Ovary (tissue), 9 donors: ENCODE measurements around the gene MAPK13. TPM values are rescaled to one million over a fixed set of nuclear protein-coding genes. Genes with fewer than 3 reads are reported as not detected.

Experiments
- DNase-seq, 5 donors: peaks; one replicate each; pipeline ENCODE4 v3.0.0-alpha.2; 2019 to 2020
- H3K27ac ChIP-seq, 2 donors: fragments of 200-600 bp; one replicate each; pipeline versions ENCODE4 v1.5.1 to v1.8.0; 2019 to 2022
- H3K27me3 ChIP-seq: fragments of 200-600 bp; one replicate; pipeline ENCODE4 v1.8.0; 2022
- H3K36me3 ChIP-seq: fragments of 200-600 bp; sonication (generic); one replicate; pipeline ENCODE4 v1.5.1; 2019
- H3K4me1 ChIP-seq: one replicate; pipeline ENCODE4 v1.8.1; 2013; ENCODE audit warnings: mild to moderate bottlenecking, moderate library complexity; ENCODE audit not compliant: insufficient read depth
- H3K4me3 ChIP-seq: fragments of 200-600 bp; sonication (generic); one replicate; pipeline ENCODE4 v1.5.1; 2017
- H3K9me3 ChIP-seq, 2 donors: fragments of 200-600 bp in 1 of 2; sonication (generic) in 1 of 2; one replicate each; pipeline versions ENCODE4 v1.5.1 to v1.8.1; 2013 to 2019; ENCODE audit warnings: mild to moderate bottlenecking in 1 of 2, moderate library complexity in 1 of 2
- EP300 ChIP-seq: sonication (generic); formaldehyde crosslinking; IDR thresholded peaks from one replicate; pipeline ENCODE4 v1.6.1; 2017; ENCODE audit warnings: antibody characterized with exemption
- POLR2A ChIP-seq: fragments of 450-650 bp; IDR thresholded peaks from one replicate; pipeline ENCODE4 v1.6.1; 2017; ENCODE audit warnings: antibody characterized with exemption, mild to moderate bottlenecking, moderate library complexity
- WGBS, 3 donors: extraction: QIAGEN DNeasy Blood & Tissue Kit in 1 of 3; methylation state at CpG; one replicate each; pipeline versions ENCODE4 v1.1.5 to v1.1.7; 2013 to 2017; 5-methylcytosine and 5-hydroxymethylcytosine counted together
- intact Hi-C, 4 donors: fragments of 100-400 bp; cut with DNase I; formaldehyde crosslinking; loops; one replicate each; pipeline versions ENCODE4 v1.11.0 to v1.15.1; 2022 to 2023
- polyA plus RNA-seq, 2 donors: library from polyadenylated mRNA; stranded (reverse); fragments of 200-250 nt in 1 of 2; fragments of 350-450 nt in 1 of 2; fragmentation: Illumina TruSeq in 1 of 2; extraction: RNeasy Lipid Tissue Mini Kit (QIAGEN cat#74804) in 1 of 2; gene quantifications; one replicate each; pipeline ENCODE4 v1.2.3, GENCODE V29; 2013 to 2014
- total RNA-seq, 7 donors: library from RNA; depleted of rRNA in 2 of 7; stranded (reverse); fragments of >200 nt in 2 of 7; fragmentation: NEBNext Ultra II Directional in 3 of 7; extraction: Animal tissue kit (Norgen Biotek cat#: 25700) in 3 of 7; gene quantifications; one replicate each; pipeline versions ENCODE4 v1.1.0 to v1.2.4, GENCODE V29; 2016 to 2023
- TF ChIP-seq, protein P1 (sequence below), 3 donors: fragments of 450-650 bp in 2 of 3; fragments of 200-600 bp in 1 of 3; IDR thresholded peaks; one replicate each; pipeline versions ENCODE4 v1.5.1 to v1.8.0; 2016 to 2022; ENCODE audit warnings: antibody characterized with exemption in 3 of 3, mild to moderate bottlenecking in 1 of 3
- donor health status: DM: no; HTN: no; CAD: no; lungs with moderate emphysema.
- donor health status: DM: no; HTN: no; CAD: no.
- donor health status: Bipolar disorder and iron deficiency.
- donor health status: DM: yes; HTN: yes; CAD: no.
- donor health status: DM: no; HTN: no; CAD: no.
- donor health status: DM: yes; HTN: yes; CAD: no.

Gene MAPK13
- total and polyA plus RNA-seq, 9 donors, result 3.3 to 15.6 (median 6.2) TPM

- Histone ChIP-seq H3K4me1 (no peaks in the 10 kb centered on the region), H3K27me3 (no peaks in the 10 kb centered on the region), H3K36me3 (no peaks in the 10 kb centered on the region), H3K9me3 (no peaks in the 10 kb centered on the region), H3K4me3 (no peak overlapping the region), H3K27ac (no peak overlapping the region)
- TF ChIP-seq EP300 (no peak), POLR2A (no peak)
- TF ChIP-seq, protein P1, sequence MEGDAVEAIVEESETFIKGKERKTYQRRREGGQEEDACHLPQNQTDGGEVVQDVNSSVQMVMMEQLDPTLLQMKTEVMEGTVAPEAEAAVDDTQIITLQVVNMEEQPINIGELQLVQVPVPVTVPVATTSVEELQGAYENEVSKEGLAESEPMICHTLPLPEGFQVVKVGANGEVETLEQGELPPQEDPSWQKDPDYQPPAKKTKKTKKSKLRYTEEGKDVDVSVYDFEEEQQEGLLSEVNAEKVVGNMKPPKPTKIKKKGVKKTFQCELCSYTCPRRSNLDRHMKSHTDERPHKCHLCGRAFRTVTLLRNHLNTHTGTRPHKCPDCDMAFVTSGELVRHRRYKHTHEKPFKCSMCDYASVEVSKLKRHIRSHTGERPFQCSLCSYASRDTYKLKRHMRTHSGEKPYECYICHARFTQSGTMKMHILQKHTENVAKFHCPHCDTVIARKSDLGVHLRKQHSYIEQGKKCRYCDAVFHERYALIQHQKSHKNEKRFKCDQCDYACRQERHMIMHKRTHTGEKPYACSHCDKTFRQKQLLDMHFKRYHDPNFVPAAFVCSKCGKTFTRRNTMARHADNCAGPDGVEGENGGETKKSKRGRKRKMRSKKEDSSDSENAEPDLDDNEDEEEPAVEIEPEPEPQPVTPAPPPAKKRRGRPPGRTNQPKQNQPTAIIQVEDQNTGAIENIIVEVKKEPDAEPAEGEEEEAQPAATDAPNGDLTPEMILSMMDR (IDR thresholded peaks at IDR 0.05), result no peak
- DNase-seq, result peak in 1 of 5 donors; percentile 38
- intact Hi-C loops, result loop anchor here in 2 of 4 donors (5.0 kb wide), 1 partner anchor 241 kb away; no protein-coding TSS in a partner anchor
- WGBS, 3 donors, result 32 to 44% (median 41%) methylated on average over 12 to 13 of the region's 13 CpGs
Measured at GRCh38 chr6:36120979-36121786, 9.1 kb upstream of the MAPK13 start.

DNA sequence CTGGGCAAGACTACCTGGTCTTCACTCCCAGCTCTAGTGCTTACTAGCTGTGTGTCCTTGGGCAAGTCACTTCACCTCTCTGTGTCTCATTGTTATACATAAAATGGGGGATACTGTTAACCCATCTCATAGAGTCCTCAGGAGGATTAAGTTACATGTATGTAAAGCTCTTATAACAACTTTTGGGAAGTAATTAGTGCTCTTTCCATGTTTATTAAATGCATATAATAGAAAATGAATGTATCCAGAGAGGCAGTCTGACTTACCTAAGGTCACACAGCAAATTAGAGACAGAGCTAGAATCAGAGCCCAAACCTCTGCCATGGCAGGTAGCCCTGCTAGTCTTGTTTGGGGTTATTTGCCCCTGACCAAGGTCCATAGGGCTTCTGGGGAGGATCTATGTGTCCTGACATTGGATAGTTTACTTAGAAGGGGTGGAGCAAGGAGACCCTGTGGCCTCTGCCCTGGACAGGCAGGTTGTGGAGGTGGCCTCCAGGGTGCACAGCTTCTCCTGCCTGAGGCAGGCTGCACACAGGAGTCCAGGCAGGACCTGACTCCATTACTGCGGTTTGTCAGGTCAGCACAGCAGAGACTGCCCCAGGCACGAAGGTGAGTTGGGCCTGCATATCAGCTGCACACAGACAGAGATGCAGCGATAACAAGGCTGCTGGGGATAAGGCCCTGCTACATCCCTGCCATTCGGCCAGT, 8.4 kb upstream of the MAPK13 start:
- Histone ChIP-seq H3K27ac (no peak overlapping the region), H3K9me3 (no peaks in the 10 kb centered on the region), H3K4me1 (no peaks in the 10 kb centered on the region), H3K27me3 (no peaks in the 10 kb centered on the region), H3K36me3 (no peaks in the 10 kb centered on the region), H3K4me3 (no peak overlapping the region)
- DNase-seq, result no peak
- WGBS, 3 donors, result 76 to 86% (median 85%) methylated on average over 4 of the region's 4 CpGs
- intact Hi-C loops, result loop anchor here in 2 of 4 donors (5.0 kb wide), 1 partner anchor 240 kb away; no protein-coding TSS in a partner anchor
- TF ChIP-seq, protein P1 (IDR thresholded peaks at IDR 0.05), result no peak
- TF ChIP-seq POLR2A (no peak), EP300 (no peak)

DNA sequence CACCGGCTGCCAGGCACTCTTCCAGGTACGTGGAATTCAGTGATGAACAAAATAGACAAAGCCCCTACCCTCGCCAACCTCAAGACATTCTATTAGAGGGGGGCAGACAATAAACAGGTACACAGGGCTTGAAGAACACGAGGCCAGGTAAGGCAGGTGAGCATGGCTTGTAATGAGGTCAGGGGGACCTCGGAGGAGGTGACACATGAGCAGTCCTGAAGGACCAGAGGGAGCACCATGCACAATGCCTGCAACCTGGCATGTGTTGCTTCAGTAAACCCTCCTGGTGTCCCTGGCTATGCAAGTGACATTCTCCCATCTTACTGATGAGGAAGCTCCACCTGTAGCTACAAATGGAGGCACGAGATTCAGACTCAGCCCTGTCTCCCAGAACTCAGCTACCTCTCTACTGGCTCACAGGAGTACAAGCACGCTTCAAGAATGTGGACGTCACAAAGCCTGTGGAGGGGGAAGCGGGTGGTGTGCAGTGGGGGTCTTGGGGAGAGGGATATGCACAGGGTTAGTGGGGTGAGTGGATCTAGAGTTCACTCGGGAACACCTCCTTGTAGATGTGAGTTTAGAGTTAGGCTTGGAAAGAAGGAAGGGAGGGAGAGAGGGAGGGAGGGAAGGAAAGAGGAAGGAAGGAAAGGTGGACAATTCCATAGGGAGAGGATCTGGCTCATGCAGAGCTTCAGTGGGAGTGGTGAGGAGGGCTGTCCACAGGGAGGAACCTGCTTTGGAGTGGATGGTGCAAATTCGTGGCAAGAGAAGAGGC, 7.6 kb upstream of the MAPK13 start:
- TF ChIP-seq, protein P1 (IDR thresholded peaks at IDR 0.05), result no peak
- TF ChIP-seq POLR2A, result no peak
- no peak for TF ChIP-seq EP300
- H3K27me3 ChIP-seq, result no peaks in the 10 kb centered on the region
- H3K27ac ChIP-seq, result no peak overlapping the region
- no peaks in the 10 kb centered on the region for H3K9me3 ChIP-seq
- no peak for DNase-seq
- no peaks in the 10 kb centered on the region for H3K36me3 ChIP-seq
- WGBS, 3 donors, result 63 to 76% (median 68%) methylated on average over 11 of the region's 11 CpGs
- no peaks in the 10 kb centered on the region for H3K4me1 ChIP-seq
- intact Hi-C loops, result loop anchor here in 2 of 4 donors (5.0 kb wide), 1 partner anchor 240 kb away; no protein-coding TSS in a partner anchor
- H3K4me3 ChIP-seq, result no peak overlapping the region
